Fibroblast of lung (primary cell): ENCODE data around the gene NPC2. TPM values are rescaled to one million over a fixed set of nuclear protein-coding genes. Genes with fewer than 3 reads are reported as not detected.

ENCODE experiments used
- DNase-seq, 2 donors: peaks; one replicate each; pipeline versions ENCODE4 v3.0.0 to v3.0.0-alpha.2; 2010; ENCODE audit warnings: low read depth in 2 of 2
- H2AFZ ChIP-seq: 2 replicates; pipeline ENCODE4 v1.5.1; 2012; ENCODE audit warnings: low read length, control low read depth, inconsistent platforms
- H3K27ac ChIP-seq: 2 replicates; pipeline ENCODE4 v1.5.1; 2011; ENCODE audit warnings: low read length, control low read depth; ENCODE audit not compliant: insufficient read depth
- H3K27me3 ChIP-seq: 2 replicates; pipeline ENCODE4 v1.5.1; 2011; ENCODE audit warnings: mild to moderate bottlenecking, low read length; ENCODE audit not compliant: control insufficient read depth, insufficient read depth
- H3K36me3 ChIP-seq: 2 replicates; pipeline ENCODE4 v1.5.1; 2011; ENCODE audit warnings: low read length; ENCODE audit not compliant: control insufficient read depth, insufficient read depth
- H3K4me1 ChIP-seq: 2 replicates; pipeline ENCODE4 v1.5.1; 2011; ENCODE audit warnings: low read length; ENCODE audit not compliant: control insufficient read depth, insufficient read depth; ENCODE audit errors: extremely low read depth
- H3K4me2 ChIP-seq: 2 replicates; pipeline ENCODE4 v1.5.1; 2011; ENCODE audit warnings: low read length, control low read depth; ENCODE audit not compliant: insufficient read depth; ENCODE audit errors: extremely low read depth
- H3K4me3 ChIP-seq, 4 experiments: fragments of 200-600 bp in 1 of 4; sonication (generic) in 1 of 4; replicated peaks in 1 of 4; 2 replicates each; pipeline ENCODE4 v1.5.1; 2011 to 2016; ENCODE audit warnings: low read length in 4 of 4, low read depth in 3 of 4, mild to moderate bottlenecking in 3 of 4, control low read depth in 2 of 4, inconsistent platforms in 1 of 4, mixed read lengths in 1 of 4; ENCODE audit not compliant: insufficient read depth in 1 of 4; ENCODE audit errors: control extremely low read depth in 1 of 4
- H3K79me2 ChIP-seq: 2 replicates; pipeline ENCODE4 v1.5.1; 2012; ENCODE audit warnings: mild to moderate bottlenecking, low read length, inconsistent platforms; ENCODE audit not compliant: control insufficient read depth, insufficient read depth
- H3K9ac ChIP-seq: 2 replicates; pipeline ENCODE4 v1.5.1; 2011; ENCODE audit warnings: mild to moderate bottlenecking, low read length, control low read depth; ENCODE audit not compliant: insufficient read depth
- H3K9me3 ChIP-seq: 2 replicates; pipeline ENCODE4 v1.5.1; 2012; ENCODE audit warnings: low read depth, low read length; ENCODE audit not compliant: control insufficient read depth, insufficient read depth
- H4K20me1 ChIP-seq: 2 replicates; pipeline ENCODE4 v1.5.1; 2011; ENCODE audit warnings: low read length; ENCODE audit not compliant: control insufficient read depth, insufficient read depth; ENCODE audit errors: extremely low read depth
- EZH2 ChIP-seq: IDR thresholded peaks from 2 replicates; pipeline ENCODE4 v1.5.1; 2012; ENCODE audit warnings: low read length, control low read depth, mild to moderate bottlenecking; ENCODE audit errors: missing control alignments
- polyA plus RNA-seq, 2 donors: library from polyadenylated mRNA; depleted of rRNA in 1 of 2; stranded (reverse) in 1 of 2; unstranded in 1 of 2; fragments of >200 nt; gene quantifications; 2 replicates each; pipeline ENCODE4 v1.2.1, GENCODE V29; 2011 to 2012; ENCODE audit warnings: missing spikeins in 1 of 2
- total RNA-seq: library from RNA; depleted of rRNA; stranded (reverse); fragments of >200 nt; gene quantifications from 2 replicates; pipeline ENCODE4 v1.2.1, GENCODE V29; 2014
- TF ChIP-seq, protein P1 (sequence below), 2 donors: IDR thresholded peaks in 1 of 2; conservative IDR thresholded peaks in 1 of 2; 1 replicate in 1 of 2; 2 replicates in 1 of 2; pipeline ENCODE4 v1.5.1; 2011 to 2012; ENCODE audit warnings: low read length in 2 of 2, control low read depth in 1 of 2, inconsistent platforms in 1 of 2, low read depth in 1 of 2, mild to moderate bottlenecking in 1 of 2

Gene NPC2
- total and polyA plus RNA-seq, 2 donors (not counting 1 experiment from before 2014, with no cell fraction given), result 238 to 275 TPM

DNA sequence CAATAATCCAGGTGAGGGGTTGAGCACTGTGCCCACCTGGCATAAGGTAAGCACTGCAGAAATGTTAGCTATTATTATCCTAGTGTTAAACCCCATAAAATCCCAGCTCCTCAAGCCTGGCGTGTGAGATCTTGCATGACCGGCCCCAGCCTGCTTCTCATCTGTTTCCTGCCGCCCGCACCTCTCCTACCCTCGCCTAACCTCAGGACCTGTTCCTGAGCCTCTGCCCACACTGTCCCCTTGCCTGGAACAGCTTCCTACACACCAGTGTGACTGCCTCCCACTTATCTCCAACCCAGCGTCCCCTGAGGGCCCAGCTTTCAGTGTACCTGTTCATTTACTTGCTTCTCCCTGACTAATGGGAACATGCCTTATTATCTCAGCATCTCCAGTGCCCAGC lies 25.1 kb upstream of the NPC2 start:
- no peak for TF ChIP-seq EZH2
- TF ChIP-seq, protein P1, sequence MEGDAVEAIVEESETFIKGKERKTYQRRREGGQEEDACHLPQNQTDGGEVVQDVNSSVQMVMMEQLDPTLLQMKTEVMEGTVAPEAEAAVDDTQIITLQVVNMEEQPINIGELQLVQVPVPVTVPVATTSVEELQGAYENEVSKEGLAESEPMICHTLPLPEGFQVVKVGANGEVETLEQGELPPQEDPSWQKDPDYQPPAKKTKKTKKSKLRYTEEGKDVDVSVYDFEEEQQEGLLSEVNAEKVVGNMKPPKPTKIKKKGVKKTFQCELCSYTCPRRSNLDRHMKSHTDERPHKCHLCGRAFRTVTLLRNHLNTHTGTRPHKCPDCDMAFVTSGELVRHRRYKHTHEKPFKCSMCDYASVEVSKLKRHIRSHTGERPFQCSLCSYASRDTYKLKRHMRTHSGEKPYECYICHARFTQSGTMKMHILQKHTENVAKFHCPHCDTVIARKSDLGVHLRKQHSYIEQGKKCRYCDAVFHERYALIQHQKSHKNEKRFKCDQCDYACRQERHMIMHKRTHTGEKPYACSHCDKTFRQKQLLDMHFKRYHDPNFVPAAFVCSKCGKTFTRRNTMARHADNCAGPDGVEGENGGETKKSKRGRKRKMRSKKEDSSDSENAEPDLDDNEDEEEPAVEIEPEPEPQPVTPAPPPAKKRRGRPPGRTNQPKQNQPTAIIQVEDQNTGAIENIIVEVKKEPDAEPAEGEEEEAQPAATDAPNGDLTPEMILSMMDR (conservative IDR thresholded peaks at IDR 0.05 in 1 of 2, IDR thresholded peaks at IDR 0.05 in 1 of 2; ENCODE audit: low read depth in 1 of 2, low read length in 2 of 2), result no peak
- Histone ChIP-seq H3K4me1 (peaks cover 15% of the 10 kb centered on the region), H3K27me3 (no peaks in the 10 kb centered on the region), H4K20me1 (no peaks in the 10 kb centered on the region), H3K9me3 (no peaks in the 10 kb centered on the region), H2AFZ (no peak overlapping the region), H3K27ac (no peak overlapping the region), H3K79me2 (no peaks in the 10 kb centered on the region), H3K4me3 (no peak overlapping the region), H3K36me3 (peaks cover 21% of the 10 kb centered on the region), H3K4me2 (no peak overlapping the region), H3K9ac (no peak overlapping the region)
- DNase-seq, result no peak

DNA sequence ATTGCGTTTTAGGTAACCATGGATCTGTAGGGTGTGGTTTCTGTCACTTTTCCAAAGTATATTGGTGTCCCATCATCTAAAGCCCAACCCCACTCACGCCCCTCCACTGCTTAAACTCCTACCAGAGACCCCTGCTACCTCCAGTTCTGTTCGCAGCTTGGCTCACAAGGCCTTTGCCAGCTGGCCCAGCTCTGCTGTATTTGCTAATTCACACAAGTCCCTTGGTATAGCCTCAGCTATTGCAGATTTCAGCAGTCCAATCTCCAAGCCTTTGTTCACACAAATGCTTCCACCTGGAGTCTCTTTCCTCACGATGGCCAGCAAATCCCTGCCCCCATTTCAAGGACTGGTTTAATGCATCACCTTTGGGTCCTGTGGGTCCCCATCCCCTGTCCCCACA lies 24.6 kb upstream of the NPC2 start:
- no peaks in the 10 kb centered on the region for H3K27me3 ChIP-seq
- no peaks in the 10 kb centered on the region for H3K79me2 ChIP-seq
- H3K4me2 ChIP-seq, result no peak overlapping the region
- DNase-seq, result no peak
- no peak overlapping the region for H3K27ac ChIP-seq
- no peak overlapping the region for H3K4me3 ChIP-seq
- H3K4me1 ChIP-seq, result peaks cover 15% of the 10 kb centered on the region
- peaks cover 24% of the 10 kb centered on the region for H3K36me3 ChIP-seq
- H3K9me3 ChIP-seq, result no peaks in the 10 kb centered on the region
- TF ChIP-seq, protein P1 (conservative IDR thresholded peaks at IDR 0.05 in 1 of 2, IDR thresholded peaks at IDR 0.05 in 1 of 2; ENCODE audit: low read depth in 1 of 2, low read length in 2 of 2), result no peak
- no peak for TF ChIP-seq EZH2
- no peaks in the 10 kb centered on the region for H4K20me1 ChIP-seq
- H3K9ac ChIP-seq, result no peak overlapping the region
- H2AFZ ChIP-seq, result no peak overlapping the region

DNA sequence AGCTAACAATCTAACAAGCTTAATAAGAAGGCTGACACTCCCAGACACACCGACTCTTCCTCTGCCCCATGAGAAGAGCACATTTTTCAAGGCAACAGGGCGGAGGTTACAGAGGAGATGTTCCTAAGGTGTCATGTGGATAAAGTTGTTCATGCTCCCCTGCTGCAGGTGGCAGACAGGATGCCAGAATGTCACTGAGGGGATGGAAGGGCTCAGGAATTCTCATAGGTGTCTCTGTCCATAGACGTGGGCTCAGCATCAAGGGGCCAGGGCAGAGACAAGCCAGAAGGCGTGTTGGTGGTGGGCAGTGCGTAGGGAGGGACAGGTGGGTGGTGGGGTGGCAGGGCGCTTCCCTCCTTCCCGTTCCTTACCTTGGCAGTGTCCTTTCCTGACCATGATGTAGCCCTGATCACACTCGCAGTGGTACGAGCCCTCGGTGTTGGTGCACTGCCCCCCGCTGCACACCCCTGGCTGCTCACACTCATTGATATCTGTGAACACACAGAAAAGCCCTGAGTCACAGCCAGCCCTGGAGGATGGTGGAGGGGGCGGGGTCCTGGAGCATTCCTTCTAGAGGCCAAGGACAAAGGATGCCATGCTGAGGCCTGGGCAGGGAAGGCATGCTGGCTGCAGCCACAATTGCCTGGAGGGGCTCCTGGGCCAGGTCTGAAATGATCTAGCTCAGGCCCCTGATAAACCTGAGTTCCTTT lies 23.5 kb upstream of the NPC2 start:
- no peaks in the 10 kb centered on the region for H3K79me2 ChIP-seq
- no peak overlapping the region for H3K27ac ChIP-seq

More for the DNA sequence above, 23.5 kb upstream of the NPC2 start:
- H3K4me2 ChIP-seq, result no peak overlapping the region
- peaks cover 24% of the 10 kb centered on the region for H3K36me3 ChIP-seq
- TF ChIP-seq, protein P1 (conservative IDR thresholded peaks at IDR 0.05 in 1 of 2, IDR thresholded peaks at IDR 0.05 in 1 of 2; ENCODE audit: low read depth in 1 of 2, low read length in 2 of 2), result no peak
- no peak for TF ChIP-seq EZH2
- no peak overlapping the region for H3K4me3 ChIP-seq
- peak in 1 of 2 donors; percentile 53 for DNase-seq
- no peak overlapping the region for H3K9ac ChIP-seq
- H3K9me3 ChIP-seq, result no peaks in the 10 kb centered on the region
- H4K20me1 ChIP-seq, result no peaks in the 10 kb centered on the region
- no peaks in the 10 kb centered on the region for H3K27me3 ChIP-seq
- peaks cover 23% of the 10 kb centered on the region for H3K4me1 ChIP-seq
- no peak overlapping the region for H2AFZ ChIP-seq
